ENCODE data around the gene RASSF1.

Gene RASSF1

GRCh38 chr3:50345008-50345407, 4.4 kb upstream of the RASSF1 start:
- TF ChIP-seq CTCF (conservative IDR thresholded peaks at IDR 0.05; ENCODE audit: low read depth, low read length) = no peak
- no peak for DNase-seq (ENCODE audit: low read depth)
- H3K4me3 ChIP-seq (ENCODE audit: low read depth, low read length) = no peak overlapping the region

GRCh38 chr3:50342813-50343633, 2.4 kb upstream of the RASSF1 start:
- no peak for DNase-seq (ENCODE audit: low read depth)
- H3K4me3 ChIP-seq (ENCODE audit: low read depth, low read length) = no peak overlapping the region

GRCh38 chr3:50341996-50342650, 1.5 kb upstream of the RASSF1 start:
- no peak for TF ChIP-seq CTCF (conservative IDR thresholded peaks at IDR 0.05; ENCODE audit: low read depth, low read length)
- no peak overlapping the region for H3K4me3 ChIP-seq (ENCODE audit: low read depth, low read length)
- DNase-seq (ENCODE audit: low read depth) = no peak

More at GRCh38 chr3:50342813-50343633, 2.4 kb upstream of the RASSF1 start:
- TF ChIP-seq CTCF (conservative IDR thresholded peaks at IDR 0.05; ENCODE audit: low read depth, low read length) = peak; percentile 25

GRCh38 chr3:50341537-50341936, 901 bp upstream of the RASSF1 start:
- no peak for TF ChIP-seq CTCF (conservative IDR thresholded peaks at IDR 0.05; ENCODE audit: low read depth, low read length)
- H3K4me3 ChIP-seq (ENCODE audit: low read depth, low read length) = peak overlapping the region; percentile 65
- DNase-seq (ENCODE audit: low read depth) = no peak

GRCh38 chr3:50340147-50340447, 539 bp downstream of the RASSF1 start:
- peak overlapping the region; percentile 65 for H3K4me3 ChIP-seq (ENCODE audit: low read depth, low read length)
- no peak for DNase-seq (ENCODE audit: low read depth)
- TF ChIP-seq CTCF (conservative IDR thresholded peaks at IDR 0.05; ENCODE audit: low read depth, low read length) = no peak

- H3K4me3 ChIP-seq (ENCODE audit: low read depth, low read length) = peak overlapping the region; percentile 65
- peak; percentile 89 for DNase-seq (ENCODE audit: low read depth)
- no peak for TF ChIP-seq CTCF (conservative IDR thresholded peaks at IDR 0.05; ENCODE audit: low read depth, low read length)
Observed at GRCh38 chr3:50339485-50340146, 1.0 kb downstream of the RASSF1 start.

Measured in choroid plexus epithelial cell (primary cell).